HG03442 (cell line): ENCODE data around the gene VPS4A.

Experiments
- ATAC-seq: cut with Tn5 transposase; IDR thresholded peaks from one replicate; pipeline ENCODE4 v1.9.1; 2021; ENCODE audit warnings: mild to moderate bottlenecking, moderate library complexity; ENCODE audit not compliant: unreplicated experiment

Gene VPS4A

GRCh38 chr16:69363281-69363717, 52.1 kb downstream of the VPS4A start:
- no peak for ATAC-seq

GRCh38 chr16:69364088-69364487, 52.9 kb downstream of the VPS4A start:
- ATAC-seq: no peak

GRCh38 chr16:69365901-69366300, 54.8 kb downstream of the VPS4A start:
- no peak for ATAC-seq

GRCh38 chr16:69366431-69366830, 55.3 kb downstream of the VPS4A start:
- no peak for ATAC-seq

- ATAC-seq: no peak
These were observed 56.8 kb downstream of the VPS4A start for GRCh38 chr16:69367980-69368379.

- no peak for ATAC-seq
These were observed 57.7 kb downstream of the VPS4A start for GRCh38 chr16:69368866-69369265.

GRCh38 chr16:69371564-69371963, 60.4 kb downstream of the VPS4A start:
- ATAC-seq: no peak

- ATAC-seq: no peak
These were observed 61.9 kb downstream of the VPS4A start for GRCh38 chr16:69373019-69373418.
